ENCODE measurements around the gene MOCS3.

DNA sequence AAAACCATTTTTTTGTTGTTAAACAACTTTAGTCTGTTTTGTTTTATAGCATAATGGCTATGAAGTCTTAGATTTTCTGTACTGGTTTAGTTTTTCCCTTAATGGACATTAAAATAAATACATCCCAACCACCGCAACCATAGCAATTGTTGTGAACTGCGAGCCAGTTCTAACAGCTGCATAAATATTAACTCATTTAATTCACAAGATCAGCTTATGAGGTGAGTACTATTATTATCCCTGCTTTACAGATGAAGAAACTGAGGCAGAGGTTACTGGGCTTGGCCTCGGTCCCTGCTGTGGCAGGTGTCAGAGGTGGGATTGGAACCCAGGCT lies 23.1 kb downstream of the MOCS3 start:
- TF ChIP-seq, protein P1, sequence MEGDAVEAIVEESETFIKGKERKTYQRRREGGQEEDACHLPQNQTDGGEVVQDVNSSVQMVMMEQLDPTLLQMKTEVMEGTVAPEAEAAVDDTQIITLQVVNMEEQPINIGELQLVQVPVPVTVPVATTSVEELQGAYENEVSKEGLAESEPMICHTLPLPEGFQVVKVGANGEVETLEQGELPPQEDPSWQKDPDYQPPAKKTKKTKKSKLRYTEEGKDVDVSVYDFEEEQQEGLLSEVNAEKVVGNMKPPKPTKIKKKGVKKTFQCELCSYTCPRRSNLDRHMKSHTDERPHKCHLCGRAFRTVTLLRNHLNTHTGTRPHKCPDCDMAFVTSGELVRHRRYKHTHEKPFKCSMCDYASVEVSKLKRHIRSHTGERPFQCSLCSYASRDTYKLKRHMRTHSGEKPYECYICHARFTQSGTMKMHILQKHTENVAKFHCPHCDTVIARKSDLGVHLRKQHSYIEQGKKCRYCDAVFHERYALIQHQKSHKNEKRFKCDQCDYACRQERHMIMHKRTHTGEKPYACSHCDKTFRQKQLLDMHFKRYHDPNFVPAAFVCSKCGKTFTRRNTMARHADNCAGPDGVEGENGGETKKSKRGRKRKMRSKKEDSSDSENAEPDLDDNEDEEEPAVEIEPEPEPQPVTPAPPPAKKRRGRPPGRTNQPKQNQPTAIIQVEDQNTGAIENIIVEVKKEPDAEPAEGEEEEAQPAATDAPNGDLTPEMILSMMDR (IDR thresholded peaks at IDR 0.05) = peak; percentile 63
- TF ChIP-seq TCF7L2 (IDR thresholded peaks at IDR 0.05; ENCODE audit: low read depth, low read length) (no peak), SIN3A (IDR thresholded peaks at IDR 0.05; ENCODE audit: borderline replicate concordance, insufficient read depth, low read depth, low read length) (no peak)

Measured in Panc1 (cell line).